DMS153 treated with DMSO at 0.1 percent for 48 hours (cell line): ENCODE measurements around the gene BICD1.

Experiments
- DNase-seq: peaks from one replicate; lab custom pipeline; 2025; ENCODE audit not compliant: unreplicated experiment; lab: John Stamatoyannopoulos, UW

BICD1 gene

GRCh38 chr12:32139064-32139421, 32.4 kb downstream of the BICD1 start:
- no peak for DNase-seq

GRCh38 chr12:32140877-32141276, 34.2 kb downstream of the BICD1 start:
- no peak for DNase-seq

GRCh38 chr12:32145096-32145495, 38.4 kb downstream of the BICD1 start:
- DNase-seq = no peak

GRCh38 chr12:32146074-32146873, 39.6 kb downstream of the BICD1 start:
- DNase-seq = no peak

- no peak for DNase-seq
These were observed 41.7 kb downstream of the BICD1 start for GRCh38 chr12:32148372-32148771.

GRCh38 chr12:32149489-32149888, 42.8 kb downstream of the BICD1 start:
- no peak for DNase-seq

GRCh38 chr12:32151086-32151485, 44.4 kb downstream of the BICD1 start:
- DNase-seq = no peak

GRCh38 chr12:32151552-32151951, 44.9 kb downstream of the BICD1 start:
- no peak for DNase-seq

GRCh38 chr12:32155041-32155440, 48.4 kb downstream of the BICD1 start:
- DNase-seq = no peak

- DNase-seq = no peak
These were observed 49.4 kb downstream of the BICD1 start for GRCh38 chr12:32155961-32156529.

GRCh38 chr12:32158525-32158924, 51.9 kb downstream of the BICD1 start:
- DNase-seq = no peak

GRCh38 chr12:32159381-32159780, 52.7 kb downstream of the BICD1 start:
- DNase-seq = no peak

- no peak for DNase-seq
These were observed 53.3 kb downstream of the BICD1 start for GRCh38 chr12:32159925-32160324.

- DNase-seq = no peak
These were observed 54.4 kb downstream of the BICD1 start for GRCh38 chr12:32161058-32161457.

GRCh38 chr12:32163596-32163995, 56.9 kb downstream of the BICD1 start:
- no peak for DNase-seq

GRCh38 chr12:32166510-32166909, 59.9 kb downstream of the BICD1 start:
- no peak for DNase-seq

- no peak for DNase-seq
These were observed 63.9 kb downstream of the BICD1 start for GRCh38 chr12:32170437-32170998.

GRCh38 chr12:32171211-32171610, 64.6 kb downstream of the BICD1 start:
- no peak for DNase-seq

- no peak for DNase-seq
These were observed 70.0 kb downstream of the BICD1 start for GRCh38 chr12:32176606-32177005.

- DNase-seq = no peak
These were observed 71.8 kb downstream of the BICD1 start for GRCh38 chr12:32178341-32179010.

GRCh38 chr12:32179011-32179395, 72.4 kb downstream of the BICD1 start:
- no peak for DNase-seq
